Measurements from ENCODE around the gene SLC35F2.
"Not testable (repeated sequence)": the region's sequence is repeated elsewhere in the genome, so short reads cannot be mapped to it uniquely, and the experiment has no call there.

Gene SLC35F2

DNA sequence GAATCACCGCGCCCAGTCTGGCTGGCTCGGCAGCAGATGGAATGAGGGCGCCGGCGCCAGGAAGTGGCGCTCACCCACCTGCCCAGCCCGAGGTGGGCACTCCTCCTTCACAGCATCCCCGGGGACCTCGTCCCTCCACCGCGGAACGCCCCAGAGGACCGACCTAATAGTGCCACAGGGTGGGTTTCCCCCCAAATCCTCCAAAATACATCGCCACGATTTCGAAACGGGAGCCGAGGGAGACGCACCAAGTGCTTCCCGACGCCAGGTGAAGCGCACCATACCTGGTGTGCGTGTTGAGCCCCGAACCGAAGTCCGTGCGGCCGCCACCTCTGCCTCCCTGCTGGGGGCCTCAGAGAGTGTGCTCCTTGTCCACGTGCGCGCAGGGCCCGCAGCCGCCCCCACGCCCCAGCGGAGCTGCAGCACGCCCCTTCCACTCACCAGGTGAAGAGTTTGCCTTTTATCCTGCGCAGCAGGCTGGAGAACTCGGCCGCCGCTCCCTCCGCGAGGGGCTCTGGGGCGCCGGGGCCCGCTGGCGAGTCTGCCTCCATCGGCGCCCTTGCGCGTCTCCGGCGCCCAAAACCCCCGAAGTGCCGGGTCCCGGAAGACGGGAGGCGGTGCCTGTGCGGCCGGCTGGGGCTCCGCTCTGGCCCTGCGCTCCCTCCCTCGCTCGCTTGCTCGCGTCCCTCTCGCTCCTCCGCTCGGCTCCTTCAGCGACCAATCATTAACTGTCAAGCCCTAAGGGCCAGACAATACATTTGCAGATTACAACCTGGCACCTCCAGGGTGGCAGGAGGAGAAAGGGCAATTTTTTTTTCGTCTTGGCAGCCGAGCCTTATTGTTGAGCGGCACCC, at the start of gene SLC35F2:
Gene SLC35F2, minus strand, starts transcription at position 571 of the 854 bp plus-strand sequence. Its CDS starts 20 bp downstream, at position 551.
- TF ChIP-seq, protein P1, sequence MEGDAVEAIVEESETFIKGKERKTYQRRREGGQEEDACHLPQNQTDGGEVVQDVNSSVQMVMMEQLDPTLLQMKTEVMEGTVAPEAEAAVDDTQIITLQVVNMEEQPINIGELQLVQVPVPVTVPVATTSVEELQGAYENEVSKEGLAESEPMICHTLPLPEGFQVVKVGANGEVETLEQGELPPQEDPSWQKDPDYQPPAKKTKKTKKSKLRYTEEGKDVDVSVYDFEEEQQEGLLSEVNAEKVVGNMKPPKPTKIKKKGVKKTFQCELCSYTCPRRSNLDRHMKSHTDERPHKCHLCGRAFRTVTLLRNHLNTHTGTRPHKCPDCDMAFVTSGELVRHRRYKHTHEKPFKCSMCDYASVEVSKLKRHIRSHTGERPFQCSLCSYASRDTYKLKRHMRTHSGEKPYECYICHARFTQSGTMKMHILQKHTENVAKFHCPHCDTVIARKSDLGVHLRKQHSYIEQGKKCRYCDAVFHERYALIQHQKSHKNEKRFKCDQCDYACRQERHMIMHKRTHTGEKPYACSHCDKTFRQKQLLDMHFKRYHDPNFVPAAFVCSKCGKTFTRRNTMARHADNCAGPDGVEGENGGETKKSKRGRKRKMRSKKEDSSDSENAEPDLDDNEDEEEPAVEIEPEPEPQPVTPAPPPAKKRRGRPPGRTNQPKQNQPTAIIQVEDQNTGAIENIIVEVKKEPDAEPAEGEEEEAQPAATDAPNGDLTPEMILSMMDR (IDR thresholded peaks at IDR 0.05; ENCODE audit: low read depth, low read length), result no peak
- peak; percentile 55 to 61 for DNase-seq (ENCODE audit: low read depth in 2 of 2)
- peak within 1 kb of the TSS; percentile 71 to 79 for H3K4me3 ChIP-seq (replicated peaks in 1 of 2; ENCODE audit: low read depth in 2 of 2, low read length in 2 of 2)

GRCh38 chr11:107908211-107908610, 49.6 kb upstream of the SLC35F2 start:
- TF ChIP-seq, protein P1 (IDR thresholded peaks at IDR 0.05; ENCODE audit: low read depth, low read length), result no peak
- no peak for DNase-seq (ENCODE audit: low read depth in 2 of 2)
- no peak overlapping the region for H3K4me3 ChIP-seq (replicated peaks in 1 of 2; ENCODE audit: low read depth in 2 of 2, low read length in 2 of 2)

DNA sequence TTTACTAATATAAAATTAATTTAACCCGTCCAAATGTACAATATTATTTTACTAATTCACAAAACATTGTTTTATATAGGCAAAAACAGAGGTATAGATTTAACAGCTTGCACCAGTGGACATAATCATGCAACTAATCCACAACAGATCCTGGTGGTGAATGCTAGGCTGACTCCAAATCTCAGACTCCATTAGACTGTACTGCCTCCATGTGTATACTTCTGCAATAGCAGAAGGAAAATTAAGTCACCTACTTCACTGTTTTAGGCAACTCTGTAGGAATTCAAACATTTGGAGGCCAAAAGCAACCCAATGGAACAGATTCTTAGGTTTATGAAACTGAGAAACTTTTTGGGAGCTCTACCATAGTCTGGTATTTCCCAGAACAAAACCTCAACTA, 39.7 kb upstream of the SLC35F2 start:
- TF ChIP-seq, protein P1 (IDR thresholded peaks at IDR 0.05; ENCODE audit: low read depth, low read length), result peak; percentile 63
- H3K4me3 ChIP-seq (replicated peaks in 1 of 2; ENCODE audit: low read depth in 2 of 2, low read length in 2 of 2), result no peak overlapping the region
- DNase-seq (ENCODE audit: low read depth in 2 of 2), result peak; percentile 66 to 67

DNA sequence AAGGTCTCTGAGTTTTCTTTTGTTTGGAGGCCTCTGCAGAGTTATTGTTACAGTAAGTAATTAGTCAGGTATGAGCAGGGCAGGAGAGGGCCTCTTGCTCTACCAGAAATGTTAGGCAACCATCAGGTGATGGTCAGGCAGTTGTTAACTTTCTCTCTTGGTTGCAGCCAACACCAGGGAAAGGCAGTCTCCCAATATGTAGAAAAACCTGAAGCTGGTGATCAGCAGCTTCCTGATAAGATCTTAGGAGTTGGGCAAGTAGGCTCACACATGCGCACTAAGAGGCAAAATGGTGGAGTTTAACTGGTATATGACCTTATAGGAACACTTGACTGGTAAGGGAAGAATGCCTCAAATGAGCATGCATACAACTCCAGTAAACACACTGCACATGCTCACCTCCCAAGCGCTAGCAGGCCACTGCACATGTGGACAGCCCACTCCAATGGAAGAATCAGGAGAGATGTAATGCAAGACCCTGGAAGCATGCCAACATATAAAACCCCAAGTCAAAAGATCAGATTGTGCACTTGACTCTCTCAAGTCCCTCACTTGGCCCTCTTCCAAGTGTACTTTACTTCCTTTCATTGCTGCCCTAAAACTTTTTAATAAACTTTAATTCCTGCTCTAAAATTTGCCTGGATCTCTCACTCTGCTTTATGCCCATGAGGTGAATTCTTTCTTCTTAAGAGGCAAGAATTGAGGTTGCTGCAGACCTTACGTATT, 23.7 kb upstream of the SLC35F2 start:
- TF ChIP-seq, protein P1 (IDR thresholded peaks at IDR 0.05; ENCODE audit: low read depth, low read length), result no peak
- DNase-seq (ENCODE audit: low read depth in 2 of 2), result no peak
- no peak overlapping the region for H3K4me3 ChIP-seq (replicated peaks in 1 of 2; ENCODE audit: low read depth in 2 of 2, low read length in 2 of 2)

GRCh38 chr11:107881471-107881870, 22.9 kb upstream of the SLC35F2 start:
- H3K4me3 ChIP-seq (replicated peaks in 1 of 2; ENCODE audit: low read depth in 2 of 2, low read length in 2 of 2); DNase-seq (ENCODE audit: low read depth in 2 of 2): not testable (repeated sequence)

DNA sequence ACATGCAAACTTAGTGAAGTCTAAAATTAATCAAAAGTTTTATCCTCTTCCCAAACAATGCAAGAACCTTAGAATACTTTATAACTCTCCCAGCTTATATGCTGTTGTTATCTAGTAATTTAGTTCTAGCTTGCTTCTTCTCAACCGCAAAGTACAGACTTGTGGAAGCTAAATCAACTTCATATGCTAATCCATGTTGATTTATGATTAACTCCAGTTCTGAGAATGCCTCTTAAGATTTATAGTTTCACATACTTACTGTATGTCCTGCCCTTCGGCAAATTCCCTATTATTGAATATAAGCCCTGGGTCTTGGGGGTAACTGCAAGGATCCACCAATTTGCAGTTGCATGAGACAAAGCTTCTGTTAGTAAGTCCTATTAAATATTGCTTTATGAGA, 17.6 kb upstream of the SLC35F2 start:
- no peak overlapping the region for H3K4me3 ChIP-seq (replicated peaks in 1 of 2; ENCODE audit: low read depth in 2 of 2, low read length in 2 of 2)
- TF ChIP-seq, protein P1 (IDR thresholded peaks at IDR 0.05; ENCODE audit: low read depth, low read length), result no peak
- no peak for DNase-seq (ENCODE audit: low read depth in 2 of 2)

- DNase-seq (ENCODE audit: low read depth in 2 of 2), result no peak
- no peak overlapping the region for H3K4me3 ChIP-seq (replicated peaks in 1 of 2; ENCODE audit: low read depth in 2 of 2, low read length in 2 of 2)
- TF ChIP-seq, protein P1 (IDR thresholded peaks at IDR 0.05; ENCODE audit: low read depth, low read length), result no peak
These were observed 6.0 kb upstream of the SLC35F2 start for GRCh38 chr11:107864591-107864990.
